Esophagus (tissue), 2 donors: ENCODE measurements around the gene PLS1. TPM values are rescaled to one million over a fixed set of nuclear protein-coding genes. Genes with fewer than 3 reads are reported as not detected.

Experiments used
- H3K27ac ChIP-seq, 2 donors: one replicate each; pipeline ENCODE4 v1.5.1; 2013; ENCODE audit warnings: low read depth in 2 of 2, mild to moderate bottlenecking in 2 of 2, inconsistent platforms in 1 of 2, low read length in 1 of 2, moderate library complexity in 1 of 2
- H3K27me3 ChIP-seq, 2 donors: one replicate each; pipeline ENCODE4 v1.6.1; 2013; ENCODE audit warnings: low read length in 2 of 2, control low read depth in 1 of 2, mild to moderate bottlenecking in 1 of 2; ENCODE audit not compliant: insufficient read depth in 2 of 2, control insufficient read depth in 1 of 2
- H3K36me3 ChIP-seq, 2 donors: one replicate each; pipeline ENCODE4 v1.6.1; 2013; ENCODE audit warnings: low read length in 1 of 2; ENCODE audit not compliant: control insufficient read depth in 2 of 2, insufficient read depth in 2 of 2
- H3K4me1 ChIP-seq, 2 donors: one replicate each; pipeline ENCODE4 v1.6.1; 2013; ENCODE audit warnings: low read length in 1 of 2; ENCODE audit not compliant: control insufficient read depth in 2 of 2, insufficient read depth in 2 of 2
- H3K4me3 ChIP-seq, 2 donors: one replicate each; pipeline ENCODE4 v1.5.1; 2013; ENCODE audit warnings: low read length in 2 of 2, mild to moderate bottlenecking in 2 of 2, low read depth in 1 of 2, moderate library complexity in 1 of 2
- H3K9me3 ChIP-seq, 2 donors: one replicate each; pipeline ENCODE4 v1.6.1; 2013; ENCODE audit warnings: mild to moderate bottlenecking in 2 of 2, low read depth in 1 of 2, low read length in 1 of 2, moderate library complexity in 1 of 2; ENCODE audit not compliant: control insufficient read depth in 2 of 2, insufficient read depth in 1 of 2
- WGBS, 2 donors: extraction: QIAGEN DNeasy Blood & Tissue Kit; methylation state at CpG; one replicate each; pipeline ENCODE4 v1.1.7; 2013; 5-methylcytosine and 5-hydroxymethylcytosine counted together
- polyA plus RNA-seq, 2 donors: library from polyadenylated mRNA; stranded (reverse); fragments of 200-250 nt; gene quantifications; one replicate each; pipeline ENCODE4 v1.2.3, GENCODE V29; 2013
- donor health status: healthy with polysubstance abuse.
- donor health status: Bipolar disorder and iron deficiency.

The PLS1 gene
- polyA plus RNA-seq, 2 donors, result 5.9 to 8.0 TPM

DNA sequence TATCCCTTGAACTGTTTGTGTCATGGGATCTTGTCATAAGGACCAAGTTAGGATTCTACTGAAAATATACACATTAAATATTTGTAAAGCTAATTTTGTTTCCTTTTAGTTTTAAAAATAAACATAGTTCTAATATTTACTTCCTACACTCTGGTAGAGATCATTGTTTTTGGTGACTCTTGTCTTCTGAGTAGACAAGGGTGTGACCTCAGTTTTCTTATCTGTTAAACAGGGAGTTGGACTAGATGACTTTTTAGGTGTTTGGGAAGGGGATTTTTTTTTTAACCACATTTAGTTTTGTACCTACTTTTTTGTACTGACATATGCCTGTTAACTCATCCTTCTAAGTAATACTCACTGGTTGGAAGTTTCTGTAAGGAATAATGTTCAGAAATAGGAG is 30.8 kb downstream of the PLS1 start:
- no peaks in the 10 kb centered on the region for H3K4me1 ChIP-seq
- H3K27ac ChIP-seq, result no peak overlapping the region
- H3K36me3 ChIP-seq, result no peaks in the 10 kb centered on the region
- no peak overlapping the region for H3K4me3 ChIP-seq
- no peaks in the 10 kb centered on the region for H3K27me3 ChIP-seq
- H3K9me3 ChIP-seq, result no peaks in the 10 kb centered on the region

DNA sequence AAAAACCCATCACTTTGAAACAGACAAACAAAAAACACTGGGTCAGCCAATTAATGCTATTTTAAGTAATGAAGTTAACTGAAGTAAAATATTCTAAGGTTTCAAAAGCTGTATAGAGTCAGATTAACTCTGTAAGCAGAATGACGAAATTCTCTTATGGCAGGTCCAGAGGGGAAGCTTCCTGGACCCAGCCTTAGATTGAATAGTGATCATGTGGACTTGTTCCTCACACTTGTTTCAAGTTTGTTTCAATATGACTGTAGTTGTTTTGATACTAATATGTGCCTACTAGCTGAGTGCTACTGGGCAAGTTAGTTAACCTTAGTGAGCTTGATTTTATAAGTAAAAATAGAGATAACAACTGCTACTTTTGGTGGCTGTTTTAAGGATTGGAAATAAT is 32.6 kb downstream of the PLS1 start:
- no peaks in the 10 kb centered on the region for H3K36me3 ChIP-seq
- WGBS, 2 donors, result 85 to 88% methylated on average over 1 of the region's 1 CpG
- H3K27me3 ChIP-seq, result no peaks in the 10 kb centered on the region
- H3K27ac ChIP-seq, result no peak overlapping the region
- H3K9me3 ChIP-seq, result no peaks in the 10 kb centered on the region
- no peaks in the 10 kb centered on the region for H3K4me1 ChIP-seq
- no peak overlapping the region for H3K4me3 ChIP-seq

DNA sequence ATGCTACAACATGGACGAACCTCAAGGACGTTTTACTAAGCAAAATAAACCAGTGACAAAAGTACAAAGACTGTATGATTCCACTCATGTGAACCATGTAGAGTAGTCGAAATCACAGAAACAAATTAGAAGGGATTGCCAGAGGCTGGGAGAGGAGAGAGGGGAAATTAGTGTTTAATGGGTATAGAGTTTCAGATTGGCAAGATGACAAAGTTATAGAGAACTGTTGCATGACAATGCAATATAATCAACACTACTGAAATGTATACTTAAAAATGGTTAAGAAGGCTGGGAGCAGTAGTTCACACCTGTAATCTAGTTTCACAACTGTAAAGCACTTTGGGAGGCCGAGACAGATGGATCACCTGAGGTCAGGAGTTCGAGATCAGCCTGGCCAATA is 36.9 kb downstream of the PLS1 start:
- Histone ChIP-seq H3K36me3 (no peaks in the 10 kb centered on the region), H3K27me3 (no peaks in the 10 kb centered on the region), H3K4me3 (no peak overlapping the region), H3K9me3 (no peaks in the 10 kb centered on the region), H3K4me1 (no peaks in the 10 kb centered on the region), H3K27ac (no peak overlapping the region)
- 62 to 69% methylated on average over 5 of the region's 5 CpGs for WGBS, 2 donors

DNA sequence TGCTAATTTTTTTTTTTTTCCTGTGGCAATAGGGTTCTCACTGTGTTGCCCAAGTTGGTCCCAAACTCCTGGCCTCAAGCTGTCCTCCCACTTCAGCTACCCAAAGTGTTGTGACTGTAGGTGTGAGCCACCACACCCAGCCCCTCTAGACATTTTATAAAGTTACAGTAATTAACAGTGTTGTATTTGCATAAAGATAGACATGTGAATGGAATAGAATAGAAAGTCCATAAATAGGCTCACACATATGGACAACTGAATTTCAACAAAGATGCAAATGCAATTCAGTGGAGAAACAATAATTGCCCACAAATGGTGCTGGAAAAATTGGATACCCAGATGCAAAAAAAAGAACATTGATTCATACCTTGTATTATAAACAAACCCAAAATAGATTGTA is 39.9 kb downstream of the PLS1 start:
- H3K4me3 ChIP-seq, result no peak overlapping the region
- H3K27ac ChIP-seq, result no peak overlapping the region
- no peaks in the 10 kb centered on the region for H3K36me3 ChIP-seq
- no peaks in the 10 kb centered on the region for H3K4me1 ChIP-seq
- H3K9me3 ChIP-seq, result no peaks in the 10 kb centered on the region
- no peaks in the 10 kb centered on the region for H3K27me3 ChIP-seq

DNA sequence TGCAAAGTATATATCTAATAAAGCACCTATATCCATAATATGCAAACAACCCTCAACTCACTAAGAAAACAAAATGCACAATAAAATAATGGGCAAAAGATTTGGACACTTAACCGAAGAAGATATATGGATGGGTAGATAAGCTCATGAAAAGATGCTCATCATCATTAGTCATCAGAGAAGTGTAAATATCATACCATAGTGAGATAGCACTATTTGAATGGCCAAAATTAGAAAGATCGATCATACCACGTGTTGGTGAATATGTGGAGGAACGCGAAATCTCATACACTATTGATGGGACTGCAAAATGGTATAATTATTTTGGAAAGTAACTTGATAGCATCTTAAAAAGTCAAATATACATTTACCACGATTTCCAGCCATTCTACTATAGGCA is 40.5 kb downstream of the PLS1 start:
- H3K4me1 ChIP-seq, result no peaks in the 10 kb centered on the region
- H3K27ac ChIP-seq, result no peak overlapping the region
- H3K36me3 ChIP-seq, result no peaks in the 10 kb centered on the region
- H3K9me3 ChIP-seq, result no peaks in the 10 kb centered on the region
- H3K27me3 ChIP-seq, result no peaks in the 10 kb centered on the region
- H3K4me3 ChIP-seq, result no peak overlapping the region
- 89 to 90% methylated on average over 6 of the region's 6 CpGs for WGBS, 2 donors

DNA sequence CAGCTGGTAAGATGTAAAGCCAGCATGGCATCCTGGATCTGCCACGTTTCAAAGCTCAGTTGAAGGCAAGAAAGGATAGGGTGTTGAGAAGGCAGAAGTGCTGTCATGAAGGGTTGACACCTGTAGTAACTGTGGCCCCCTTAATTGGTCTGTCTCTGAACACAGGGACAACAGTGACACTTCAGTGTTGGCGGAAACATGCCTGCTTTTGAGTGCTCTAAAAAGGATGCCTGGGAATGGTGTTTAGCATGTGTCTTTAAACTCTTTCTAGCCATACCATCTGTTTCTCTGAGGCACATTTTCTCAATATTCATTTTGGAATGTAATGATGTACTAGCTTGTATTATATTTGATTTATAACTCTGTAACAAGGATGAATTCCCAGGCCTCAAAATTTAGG is 42.1 kb downstream of the PLS1 start:
- Histone ChIP-seq H3K9me3 (no peaks in the 10 kb centered on the region), H3K4me1 (no peaks in the 10 kb centered on the region), H3K36me3 (no peaks in the 10 kb centered on the region), H3K27me3 (no peaks in the 10 kb centered on the region), H3K27ac (no peak overlapping the region), H3K4me3 (no peak overlapping the region)
- WGBS, 2 donors, result 69% methylated on average over 2 of the region's 2 CpGs

DNA sequence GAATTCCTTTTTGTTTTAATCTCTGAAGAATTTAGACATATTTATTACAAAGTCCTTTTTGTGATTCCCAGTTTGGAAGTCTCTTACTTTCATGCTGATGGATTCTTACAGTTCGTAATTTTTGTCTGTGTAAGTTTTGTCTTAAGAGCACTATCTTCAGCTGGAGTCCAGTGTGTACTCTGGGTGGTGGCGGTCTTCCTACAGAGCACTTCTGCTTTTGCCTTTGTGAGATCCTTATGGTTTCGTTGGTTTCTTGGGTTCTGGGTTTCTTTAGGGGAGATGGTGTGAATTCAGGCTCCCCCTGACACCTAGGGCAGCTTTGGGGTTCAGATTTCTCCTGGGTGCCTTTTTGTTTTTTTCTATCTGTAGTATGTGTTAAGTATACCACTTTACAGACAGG is 45.3 kb downstream of the PLS1 start:
- 64 to 90% methylated on average over 3 of the region's 3 CpGs for WGBS, 2 donors
- Histone ChIP-seq H3K36me3 (no peaks in the 10 kb centered on the region), H3K27me3 (no peaks in the 10 kb centered on the region), H3K4me3 (no peak overlapping the region), H3K4me1 (peaks cover 0 to 2% of the 10 kb centered on the region in 2 donors), H3K27ac (no peak overlapping the region), H3K9me3 (no peaks in the 10 kb centered on the region)

DNA sequence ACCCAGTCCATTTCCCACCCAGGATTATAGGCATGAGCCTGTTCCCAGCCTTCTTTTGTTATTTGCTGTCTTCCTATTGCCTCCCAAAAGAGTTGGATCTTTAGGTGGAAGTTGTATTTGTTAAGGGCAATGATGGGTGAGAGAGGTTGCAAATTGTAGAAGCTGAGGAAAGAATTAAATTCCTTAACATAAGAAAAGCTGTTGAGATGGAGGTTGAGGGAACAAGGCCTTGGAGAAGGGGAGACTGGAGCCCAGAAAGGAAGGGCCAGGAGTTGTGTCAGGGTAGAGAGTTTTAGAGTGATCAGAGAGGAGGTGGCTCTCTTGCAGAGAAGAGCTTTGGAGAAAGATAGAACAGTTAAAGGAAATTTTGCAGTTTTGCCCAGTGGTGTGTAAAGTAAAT is 46.8 kb downstream of the PLS1 start:
- Histone ChIP-seq H3K27me3 (no peaks in the 10 kb centered on the region), H3K9me3 (no peaks in the 10 kb centered on the region), H3K27ac (no peak overlapping the region), H3K4me3 (no peak overlapping the region), H3K36me3 (no peaks in the 10 kb centered on the region), H3K4me1 (peaks cover 0 to 2% of the 10 kb centered on the region in 2 donors)

DNA sequence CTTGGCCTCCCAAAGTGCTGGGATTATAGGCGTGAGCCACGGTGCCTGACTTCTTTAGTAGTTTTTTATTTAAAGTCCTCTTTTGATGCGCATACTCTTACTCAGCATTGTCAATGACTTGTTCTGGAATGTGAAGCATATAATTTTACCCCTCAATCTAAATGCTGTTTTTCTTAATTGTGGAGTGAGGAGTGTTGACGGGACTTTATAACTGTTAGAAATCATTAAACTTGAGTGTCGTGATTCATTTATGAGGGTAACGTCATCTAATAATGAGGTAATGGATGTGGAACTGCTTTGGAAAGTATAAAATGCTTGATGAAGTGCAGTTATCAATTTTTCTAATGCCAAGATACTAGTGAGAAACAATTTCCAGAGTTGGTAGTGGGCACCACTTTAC is 48.3 kb downstream of the PLS1 start:
- H3K27ac ChIP-seq, result no peak overlapping the region
- no peaks in the 10 kb centered on the region for H3K36me3 ChIP-seq
- H3K4me1 ChIP-seq, result peaks cover 0 to 2% of the 10 kb centered on the region in 2 donors
- 76 to 79% methylated on average over 6 of the region's 6 CpGs for WGBS, 2 donors
- H3K27me3 ChIP-seq, result no peaks in the 10 kb centered on the region
- H3K9me3 ChIP-seq, result no peaks in the 10 kb centered on the region
- H3K4me3 ChIP-seq, result no peak overlapping the region

DNA sequence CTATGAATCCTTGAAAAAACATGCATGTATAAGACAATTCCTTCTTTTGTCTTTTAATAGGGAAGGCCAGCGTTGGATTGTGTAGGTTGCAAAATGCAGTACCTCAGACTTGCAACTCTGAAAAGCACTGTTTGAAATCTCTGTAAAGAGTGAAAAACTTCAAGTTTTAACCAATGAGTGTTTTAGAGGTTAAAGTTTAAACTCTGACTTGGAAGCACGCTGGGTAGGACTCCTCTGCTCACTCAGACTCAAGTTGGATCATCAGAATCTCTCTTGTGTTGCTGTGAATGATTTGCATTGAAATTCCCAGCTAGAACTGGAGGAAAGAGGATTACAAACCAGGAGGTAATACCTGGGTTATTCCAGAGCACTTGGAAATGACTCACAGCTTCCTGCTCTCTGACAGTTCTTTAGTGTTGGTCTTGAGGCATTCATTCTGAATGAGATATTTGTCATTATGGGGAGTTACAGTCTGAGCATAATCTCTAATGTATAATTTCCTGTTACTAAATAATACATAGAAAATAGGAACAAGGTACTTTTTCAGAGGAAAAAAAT is 49.1 kb downstream of the PLS1 start:
- WGBS, 2 donors, result 66 to 70% methylated on average over 2 of the region's 2 CpGs
- no peaks in the 10 kb centered on the region for H3K9me3 ChIP-seq
- no peak overlapping the region for H3K27ac ChIP-seq
- no peak overlapping the region for H3K4me3 ChIP-seq
- no peaks in the 10 kb centered on the region for H3K36me3 ChIP-seq
- peaks cover 0 to 2% of the 10 kb centered on the region in 2 donors for H3K4me1 ChIP-seq
- no peaks in the 10 kb centered on the region for H3K27me3 ChIP-seq
